T-helper 2 cell (primary cell): ENCODE results near the gene ZBTB8B.

ENCODE experiments used
- DNase-seq, 5 experiments: peaks; one replicate each; pipeline versions ENCODE4 v3.0.0 to v3.0.0-alpha.2; 2012 to 2022

Gene ZBTB8B

GRCh38 chr1:32509939-32510338, 45.1 kb downstream of the ZBTB8B start:
- DNase-seq: no peak
